HEK293 (cell line): ENCODE results near the gene RAI14.

ENCODE experiments used
- KLF17 ChIP-seq: fragments of 450-650 bp; formaldehyde crosslinking; IDR thresholded peaks from 2 replicates; pipeline ENCODE4 v1.5.1; 2016; ENCODE audit warnings: missing biosample characterization, missing genetic modification characterization
- KLF8 ChIP-seq: fragments of 450-650 bp; formaldehyde crosslinking; IDR thresholded peaks from 2 replicates; pipeline ENCODE4 v1.5.1; 2016; ENCODE audit warnings: missing biosample characterization, missing genetic modification characterization
- OVOL3 ChIP-seq: fragments of 450-650 bp; formaldehyde crosslinking; IDR thresholded peaks from 2 replicates; pipeline ENCODE4 v1.5.1; 2016; ENCODE audit warnings: missing biosample characterization, missing genetic modification characterization
- PRDM4 ChIP-seq: fragments of 450-650 bp; formaldehyde crosslinking; IDR thresholded peaks from 2 replicates; pipeline ENCODE4 v1.5.1; 2017; ENCODE audit warnings: missing biosample characterization, missing genetic modification characterization
- SP3 ChIP-seq: fragments of 450-650 bp; formaldehyde crosslinking; IDR thresholded peaks from 2 replicates; pipeline ENCODE4 v1.5.1; 2016; ENCODE audit warnings: missing biosample characterization, missing genetic modification characterization
- TCF7L2 ChIP-seq: IDR thresholded peaks from 2 replicates; pipeline ENCODE4 v1.6.1; 2011; ENCODE audit warnings: low read depth, mild to moderate bottlenecking, inconsistent platforms, low read length, moderate library complexity, borderline replicate concordance
- WT1 ChIP-seq: fragments of 450-650 bp; formaldehyde crosslinking; IDR thresholded peaks from 2 replicates; pipeline ENCODE4 v1.5.1; 2016; ENCODE audit warnings: missing biosample characterization, missing genetic modification characterization
- ZBTB20 ChIP-seq: fragments of 450-650 bp; formaldehyde crosslinking; IDR thresholded peaks from 2 replicates; pipeline ENCODE4 v1.5.1; 2016; ENCODE audit warnings: missing biosample characterization, missing genetic modification characterization
- ZFP41 ChIP-seq: fragments of 450-650 bp; formaldehyde crosslinking; IDR thresholded peaks from 2 replicates; pipeline ENCODE4 v1.5.1; 2016; ENCODE audit warnings: missing biosample characterization, missing genetic modification characterization, borderline replicate concordance
- ZNF121 ChIP-seq: fragments of 450-650 bp; formaldehyde crosslinking; IDR thresholded peaks from 2 replicates; pipeline ENCODE4 v1.5.1; 2016; ENCODE audit warnings: missing biosample characterization, missing genetic modification characterization
- ZNF169 ChIP-seq: fragments of 450-650 bp; formaldehyde crosslinking; IDR thresholded peaks from 2 replicates; pipeline ENCODE4 v1.5.1; 2016; ENCODE audit warnings: missing biosample characterization, missing genetic modification characterization
- ZNF19 ChIP-seq: fragments of 450-650 bp; formaldehyde crosslinking; IDR thresholded peaks from 2 replicates; pipeline ENCODE4; 2016; ENCODE audit warnings: missing biosample characterization, missing genetic modification characterization, low read depth
- ZNF214 ChIP-seq: fragments of 450-650 bp; formaldehyde crosslinking; IDR thresholded peaks from 2 replicates; pipeline ENCODE4 v1.5.1; 2017; ENCODE audit warnings: missing biosample characterization, mild to moderate bottlenecking, missing genetic modification characterization, borderline replicate concordance
- ZNF239 ChIP-seq: fragments of 450-650 bp; formaldehyde crosslinking; IDR thresholded peaks from 2 replicates; pipeline ENCODE4 v1.5.1; 2016; ENCODE audit warnings: missing biosample characterization, missing genetic modification characterization
- ZNF266 ChIP-seq: fragments of 450-650 bp; formaldehyde crosslinking; IDR thresholded peaks from 2 replicates; pipeline ENCODE4 v1.5.1; 2016; ENCODE audit warnings: missing biosample characterization, missing genetic modification characterization, low read depth
- ZNF341 ChIP-seq: fragments of 450-650 bp; formaldehyde crosslinking; IDR thresholded peaks from 2 replicates; pipeline ENCODE4; 2016; ENCODE audit warnings: low read depth, missing biosample characterization, missing genetic modification characterization
- ZNF449 ChIP-seq: fragments of 450-650 bp; formaldehyde crosslinking; IDR thresholded peaks from 2 replicates; pipeline ENCODE4 v1.5.1; 2017; ENCODE audit warnings: missing biosample characterization, mild to moderate bottlenecking, missing genetic modification characterization, moderate library complexity
- ZNF488 ChIP-seq: fragments of 450-650 bp; formaldehyde crosslinking; IDR thresholded peaks from 2 replicates; pipeline ENCODE4 v1.5.1; 2016; ENCODE audit warnings: missing biosample characterization, missing genetic modification characterization
- ZNF521 ChIP-seq: fragments of 450-650 bp; formaldehyde crosslinking; IDR thresholded peaks from 2 replicates; pipeline ENCODE4 v1.5.1; 2017; ENCODE audit warnings: missing biosample characterization, mild to moderate bottlenecking, missing genetic modification characterization
- ZNF654 ChIP-seq: fragments of 450-650 bp; formaldehyde crosslinking; IDR thresholded peaks from 2 replicates; pipeline ENCODE4 v1.5.1; 2016; ENCODE audit warnings: low read depth, missing biosample characterization, missing genetic modification characterization
- ZNF701 ChIP-seq: fragments of 450-650 bp; formaldehyde crosslinking; IDR thresholded peaks from 2 replicates; pipeline ENCODE4 v1.5.1; 2016; ENCODE audit warnings: missing biosample characterization, missing genetic modification characterization
- ZNF707 ChIP-seq: fragments of 450-650 bp; formaldehyde crosslinking; IDR thresholded peaks from 2 replicates; pipeline ENCODE4 v1.5.1; 2016; ENCODE audit warnings: missing biosample characterization, missing genetic modification characterization
- TF ChIP-seq, protein P1 (sequence below): fragments of 450-650 bp; formaldehyde crosslinking; conservative IDR thresholded peaks from 2 replicates; pipeline ENCODE4 v1.5.1; 2016; ENCODE audit warnings: low read depth, missing biosample characterization, missing genetic modification characterization
- TF ChIP-seq, protein P2 (sequence below): fragments of 450-650 bp; formaldehyde crosslinking; IDR thresholded peaks from 2 replicates; pipeline ENCODE4 v1.5.1; 2016; ENCODE audit warnings: missing biosample characterization, missing genetic modification characterization

RAI14 gene

DNA sequence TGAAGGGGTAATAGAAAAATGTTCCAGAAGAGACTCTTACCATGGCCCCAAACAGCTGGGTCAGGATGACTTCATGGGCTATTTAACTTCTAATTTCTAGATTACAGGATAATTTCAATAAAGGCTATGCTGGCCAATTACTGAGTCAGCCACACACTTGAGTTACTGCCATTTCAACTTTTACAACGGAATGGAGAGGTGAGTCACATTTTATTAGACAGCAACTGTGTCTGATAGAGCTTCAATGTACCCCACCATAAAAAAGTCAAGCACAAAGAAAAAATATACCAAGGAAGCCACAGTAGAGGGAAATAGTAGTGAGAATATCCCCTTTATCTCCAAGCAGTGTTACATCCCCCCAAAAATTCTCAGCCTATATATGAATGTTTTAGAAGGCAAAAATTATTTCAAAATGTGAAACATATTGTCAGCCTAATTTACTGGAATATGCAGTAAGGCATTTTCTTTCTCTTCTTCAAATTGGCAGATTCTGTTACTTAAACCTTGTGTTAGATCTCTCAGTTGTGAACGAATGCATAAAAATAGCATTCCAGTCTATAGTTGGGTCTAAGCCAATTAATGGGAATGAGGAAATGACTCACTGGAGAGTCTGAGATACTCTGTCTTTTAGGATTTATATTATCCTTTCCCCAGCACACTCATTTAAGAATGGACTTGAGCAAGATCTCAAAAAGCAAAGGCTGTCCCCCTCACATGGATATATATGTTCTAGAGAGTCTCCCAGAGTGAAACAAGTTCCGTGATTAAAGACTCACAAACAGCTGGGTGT is 47.1 kb upstream of the RAI14 start (continued):
- TF ChIP-seq, protein P1, sequence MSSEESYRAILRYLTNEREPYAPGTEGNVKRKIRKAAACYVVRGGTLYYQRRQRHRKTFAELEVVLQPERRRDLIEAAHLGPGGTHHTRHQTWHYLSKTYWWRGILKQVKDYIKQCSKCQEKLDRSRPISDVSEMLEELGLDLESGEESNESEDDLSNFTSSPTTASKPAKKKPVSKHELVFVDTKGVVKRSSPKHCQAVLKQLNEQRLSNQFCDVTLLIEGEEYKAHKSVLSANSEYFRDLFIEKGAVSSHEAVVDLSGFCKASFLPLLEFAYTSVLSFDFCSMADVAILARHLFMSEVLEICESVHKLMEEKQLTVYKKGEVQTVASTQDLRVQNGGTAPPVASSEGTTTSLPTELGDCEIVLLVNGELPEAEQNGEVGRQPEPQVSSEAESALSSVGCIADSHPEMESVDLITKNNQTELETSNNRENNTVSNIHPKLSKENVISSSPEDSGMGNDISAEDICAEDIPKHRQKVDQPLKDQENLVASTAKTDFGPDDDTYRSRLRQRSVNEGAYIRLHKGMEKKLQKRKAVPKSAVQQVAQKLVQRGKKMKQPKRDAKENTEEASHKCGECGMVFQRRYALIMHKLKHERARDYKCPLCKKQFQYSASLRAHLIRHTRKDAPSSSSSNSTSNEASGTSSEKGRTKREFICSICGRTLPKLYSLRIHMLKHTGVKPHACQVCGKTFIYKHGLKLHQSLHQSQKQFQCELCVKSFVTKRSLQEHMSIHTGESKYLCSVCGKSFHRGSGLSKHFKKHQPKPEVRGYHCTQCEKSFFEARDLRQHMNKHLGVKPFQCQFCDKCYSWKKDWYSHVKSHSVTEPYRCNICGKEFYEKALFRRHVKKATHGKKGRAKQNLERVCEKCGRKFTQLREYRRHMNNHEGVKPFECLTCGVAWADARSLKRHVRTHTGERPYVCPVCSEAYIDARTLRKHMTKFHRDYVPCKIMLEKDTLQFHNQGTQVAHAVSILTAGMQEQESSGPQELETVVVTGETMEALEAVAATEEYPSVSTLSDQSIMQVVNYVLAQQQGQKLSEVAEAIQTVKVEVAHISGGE (tag by site-specific recombination) = no peak; the same call in 1 of the 2 replicates
- no peak for TF ChIP-seq ZNF19 (tag by site-specific recombination)
- peak; percentile 96 for TF ChIP-seq PRDM4 (tag by site-specific recombination)
- TF ChIP-seq ZNF654 (tag by site-specific recombination) = peak; percentile 32; the same call in 1 of the 2 replicates
- TF ChIP-seq, protein P2, sequence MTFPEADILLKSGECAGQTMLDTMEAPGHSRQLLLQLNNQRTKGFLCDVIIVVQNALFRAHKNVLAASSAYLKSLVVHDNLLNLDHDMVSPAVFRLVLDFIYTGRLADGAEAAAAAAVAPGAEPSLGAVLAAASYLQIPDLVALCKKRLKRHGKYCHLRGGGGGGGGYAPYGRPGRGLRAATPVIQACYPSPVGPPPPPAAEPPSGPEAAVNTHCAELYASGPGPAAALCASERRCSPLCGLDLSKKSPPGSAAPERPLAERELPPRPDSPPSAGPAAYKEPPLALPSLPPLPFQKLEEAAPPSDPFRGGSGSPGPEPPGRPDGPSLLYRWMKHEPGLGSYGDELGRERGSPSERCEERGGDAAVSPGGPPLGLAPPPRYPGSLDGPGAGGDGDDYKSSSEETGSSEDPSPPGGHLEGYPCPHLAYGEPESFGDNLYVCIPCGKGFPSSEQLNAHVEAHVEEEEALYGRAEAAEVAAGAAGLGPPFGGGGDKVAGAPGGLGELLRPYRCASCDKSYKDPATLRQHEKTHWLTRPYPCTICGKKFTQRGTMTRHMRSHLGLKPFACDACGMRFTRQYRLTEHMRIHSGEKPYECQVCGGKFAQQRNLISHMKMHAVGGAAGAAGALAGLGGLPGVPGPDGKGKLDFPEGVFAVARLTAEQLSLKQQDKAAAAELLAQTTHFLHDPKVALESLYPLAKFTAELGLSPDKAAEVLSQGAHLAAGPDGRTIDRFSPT (tag by site-specific recombination) = peak; percentile 97
- no peak for TF ChIP-seq ZNF701 (tag by site-specific recombination)
- TF ChIP-seq TCF7L2 = no peak
- peak; percentile 94 for TF ChIP-seq OVOL3 (tag by site-specific recombination)
- TF ChIP-seq ZNF707 = no peak
- TF ChIP-seq SP3 (tag by site-specific recombination) = peak; percentile 51
- peak; percentile 15; the same call in 1 of the 2 replicates for TF ChIP-seq ZNF341
- no peak; the same call in 1 of the 2 replicates for TF ChIP-seq ZNF121
- peak; percentile 18; the same call in 1 of the 2 replicates for TF ChIP-seq ZNF488
- no peak for TF ChIP-seq ZNF521 (tag by site-specific recombination)
- TF ChIP-seq ZNF169 (tag by site-specific recombination) = no peak
- TF ChIP-seq WT1 (tag by site-specific recombination) = no peak
- TF ChIP-seq ZNF239 (tag by site-specific recombination) = no peak
- no peak for TF ChIP-seq ZNF214
- TF ChIP-seq ZNF449 (tag by site-specific recombination) = peak; percentile 61; the same call in 1 of the 2 replicates
- TF ChIP-seq ZBTB20 = no peak
- TF ChIP-seq ZFP41 = no peak
- TF ChIP-seq ZNF266 (tag by site-specific recombination) = no peak
- peak; percentile 59; the same call in 1 of the 2 replicates for TF ChIP-seq KLF8 (tag by site-specific recombination)
- TF ChIP-seq KLF17 (tag by site-specific recombination) = 0 out of 2 replicates have a peak, but pooled peaks have one; percentile 40
